Measurements from ENCODE around the gene SH2D7.

Gene SH2D7

DNA sequence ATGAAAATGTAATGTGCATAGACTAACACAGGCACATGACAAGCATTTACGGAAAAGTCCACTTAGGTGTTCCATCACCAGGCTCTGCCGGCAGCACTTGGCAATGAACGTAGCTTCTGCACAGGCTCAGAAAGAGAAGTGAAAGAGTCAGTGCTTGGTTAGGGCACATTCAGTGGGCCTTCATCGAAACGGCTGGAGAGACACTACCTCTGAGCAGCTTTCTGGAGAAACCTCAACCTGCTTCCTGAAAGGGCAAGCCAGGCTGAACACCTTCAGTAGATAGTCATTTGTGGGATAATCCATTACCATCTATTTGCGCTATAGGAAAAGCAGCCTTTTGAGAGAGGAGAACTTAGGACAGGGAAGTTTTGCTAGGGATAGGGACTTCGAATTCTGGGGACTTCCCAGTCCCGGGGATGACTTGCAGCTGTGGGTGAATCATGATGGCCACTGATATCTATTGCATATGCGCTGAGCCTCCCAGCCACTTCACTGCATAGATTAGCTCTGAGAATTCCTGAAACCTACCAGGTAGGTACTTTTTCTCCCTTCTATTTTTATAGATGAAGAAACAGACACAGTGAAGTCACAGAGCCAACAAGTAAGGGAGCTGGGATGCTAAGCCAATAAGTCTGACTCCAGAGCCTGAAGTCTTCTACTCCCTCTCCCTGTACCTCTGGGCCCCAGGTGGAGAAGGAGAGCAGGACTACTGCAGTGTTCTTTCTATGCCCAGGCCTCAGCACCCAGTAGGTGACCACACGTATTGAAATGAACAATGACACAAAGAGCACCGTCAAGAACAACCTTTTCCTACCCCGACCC is 4.2 kb upstream of the SH2D7 start:
- H3K9me3 ChIP-seq (ENCODE audit: insufficient read depth, low read length): peaks cover 7% of the 10 kb centered on the region; the same call in 1 of the 2 replicates
- peaks cover 20% of the 10 kb centered on the region for H3K27me3 ChIP-seq (ENCODE audit: insufficient read depth, insufficient read length)
- no peaks in the 10 kb centered on the region for H3K36me3 ChIP-seq (ENCODE audit: insufficient read depth, insufficient read length, low read length)
- no peak for DNase-seq (ENCODE audit: low read depth, low spot score)
- no peak overlapping the region for H3K4me3 ChIP-seq (ENCODE audit: insufficient read length, low read depth)
- H3K9ac ChIP-seq (ENCODE audit: insufficient read length, low read depth): no peak overlapping the region
- TF ChIP-seq SUZ12 (IDR thresholded peaks at IDR 0.05; ENCODE audit: extremely low read depth, insufficient read depth, insufficient read length): no peak
- no peak for TF ChIP-seq YY1 (IDR thresholded peaks at IDR 0.05; ENCODE audit: insufficient read depth, insufficient read length)
- no peak for TF ChIP-seq ZNF274 (IDR thresholded peaks at IDR 0.05; ENCODE audit: low read depth, low read length)
- H3K4me1 ChIP-seq (ENCODE audit: insufficient read depth, insufficient read length): no peaks in the 10 kb centered on the region

DNA sequence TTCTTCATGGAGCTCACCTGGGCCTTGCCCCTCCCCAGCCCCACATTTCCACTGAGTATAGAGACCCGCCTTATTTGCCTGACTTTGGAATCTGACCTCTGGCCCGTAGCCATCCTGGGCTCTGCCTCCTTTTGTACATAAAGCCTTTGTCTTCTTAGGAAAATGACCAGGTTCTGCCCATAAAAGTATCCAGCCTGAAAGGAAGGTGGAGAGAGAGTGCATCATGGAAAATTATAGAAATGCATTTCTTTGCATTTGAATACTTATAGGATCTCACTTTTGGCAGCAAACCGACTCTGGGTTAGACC is 3.6 kb upstream of the SH2D7 start:
- H3K4me1 ChIP-seq (ENCODE audit: insufficient read depth, insufficient read length): no peaks in the 10 kb centered on the region
- no peak for DNase-seq (ENCODE audit: low read depth, low spot score)
- TF ChIP-seq YY1 (IDR thresholded peaks at IDR 0.05; ENCODE audit: insufficient read depth, insufficient read length) (no peak), SUZ12 (IDR thresholded peaks at IDR 0.05; ENCODE audit: extremely low read depth, insufficient read depth, insufficient read length) (no peak), ZNF274 (IDR thresholded peaks at IDR 0.05; ENCODE audit: low read depth, low read length) (no peak)
- H3K36me3 ChIP-seq (ENCODE audit: insufficient read depth, insufficient read length, low read length): no peaks in the 10 kb centered on the region
- peaks cover 7% of the 10 kb centered on the region; the same call in 1 of the 2 replicates for H3K9me3 ChIP-seq (ENCODE audit: insufficient read depth, low read length)
- H3K4me3 ChIP-seq (ENCODE audit: insufficient read length, low read depth): no peak overlapping the region
- no peak overlapping the region for H3K9ac ChIP-seq (ENCODE audit: insufficient read length, low read depth)
- peaks cover 24% of the 10 kb centered on the region for H3K27me3 ChIP-seq (ENCODE audit: insufficient read depth, insufficient read length)

DNA sequence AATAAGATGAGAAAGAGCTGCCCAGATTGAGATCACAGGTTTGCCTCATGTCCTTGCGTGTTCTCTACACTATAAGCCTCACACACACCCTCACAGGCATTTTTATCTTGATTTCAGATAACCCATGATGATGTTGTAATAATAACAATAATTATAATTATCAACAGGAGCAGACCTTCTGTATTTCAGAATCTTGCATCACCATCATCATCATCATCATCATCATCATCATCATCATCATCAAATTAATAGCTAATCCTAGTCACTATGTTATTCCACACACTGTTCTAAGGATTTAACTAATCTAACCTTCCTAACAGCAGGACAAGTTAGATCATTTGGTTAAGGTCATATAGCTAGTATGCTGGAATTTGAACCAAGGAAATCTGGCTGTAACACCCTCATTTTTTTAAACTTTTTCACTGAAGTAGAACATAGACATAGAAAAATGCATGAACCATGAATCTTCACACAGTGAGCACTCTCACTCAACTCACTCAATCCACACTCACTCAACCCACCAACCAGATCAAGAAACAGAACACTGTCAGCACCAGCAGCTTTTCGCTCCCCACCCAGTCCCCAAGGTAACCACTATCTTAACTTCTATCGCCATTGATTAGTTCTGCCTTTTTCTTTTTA is 1.8 kb upstream of the SH2D7 start:
- DNase-seq (ENCODE audit: low read depth, low spot score): no peak
- Histone ChIP-seq H3K36me3 (ENCODE audit: insufficient read depth, insufficient read length, low read length) (no peaks in the 10 kb centered on the region), H3K9ac (ENCODE audit: insufficient read length, low read depth) (no peak overlapping the region), H3K4me1 (ENCODE audit: insufficient read depth, insufficient read length) (no peaks in the 10 kb centered on the region), H3K9me3 (ENCODE audit: insufficient read depth, low read length) (peaks cover 7% of the 10 kb centered on the region; the same call in 1 of the 2 replicates), H3K27me3 (ENCODE audit: insufficient read depth, insufficient read length) (peaks cover 36% of the 10 kb centered on the region), H3K4me3 (ENCODE audit: insufficient read length, low read depth) (no peak overlapping the region)
- TF ChIP-seq SUZ12 (IDR thresholded peaks at IDR 0.05; ENCODE audit: extremely low read depth, insufficient read depth, insufficient read length): no peak
- no peak for TF ChIP-seq ZNF274 (IDR thresholded peaks at IDR 0.05; ENCODE audit: low read depth, low read length)
- no peak for TF ChIP-seq YY1 (IDR thresholded peaks at IDR 0.05; ENCODE audit: insufficient read depth, insufficient read length)

DNA sequence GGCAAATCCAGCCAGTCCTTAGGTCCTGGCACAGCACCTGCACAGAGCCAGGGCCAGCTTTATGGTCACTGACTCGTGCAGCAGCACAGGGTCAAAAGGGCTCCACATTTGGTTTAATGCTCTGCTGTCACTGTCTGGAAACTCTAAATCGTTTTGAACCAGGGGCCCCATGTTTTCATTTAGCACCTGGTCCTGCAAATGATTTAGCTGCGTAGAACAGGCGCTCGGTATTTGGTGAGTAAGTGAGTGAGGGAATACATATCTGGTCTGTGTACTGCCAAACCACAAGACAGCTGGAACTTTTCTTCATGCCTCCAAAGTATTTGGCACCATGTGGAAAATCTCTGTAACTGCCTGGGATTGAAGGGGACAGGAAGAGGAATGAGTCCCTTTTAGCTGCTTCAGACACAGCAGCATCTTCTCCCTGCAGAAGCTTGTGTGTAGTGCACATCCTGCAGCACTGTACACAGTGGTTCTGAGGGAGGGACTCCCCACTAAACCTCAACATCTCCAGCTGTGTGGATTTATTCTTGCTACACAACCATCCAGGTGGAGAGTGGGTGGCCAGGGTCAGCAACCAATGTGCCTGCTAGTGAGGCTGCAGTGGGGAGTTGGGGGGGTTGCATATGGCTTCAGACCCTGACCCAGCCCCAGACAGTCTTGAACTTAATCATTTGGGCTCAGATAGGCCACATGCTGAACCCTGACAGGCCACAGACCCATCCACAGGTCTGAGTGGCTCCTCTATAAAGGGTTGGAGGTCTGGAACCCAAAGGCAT is 1.1 kb downstream of the SH2D7 start:
- peaks cover 7% of the 10 kb centered on the region; the same call in 1 of the 2 replicates for H3K9me3 ChIP-seq (ENCODE audit: insufficient read depth, low read length)
- peaks cover 36% of the 10 kb centered on the region for H3K27me3 ChIP-seq (ENCODE audit: insufficient read depth, insufficient read length)
- H3K9ac ChIP-seq (ENCODE audit: insufficient read length, low read depth): no peak overlapping the region
- H3K4me1 ChIP-seq (ENCODE audit: insufficient read depth, insufficient read length): no peaks in the 10 kb centered on the region
- TF ChIP-seq ZNF274 (IDR thresholded peaks at IDR 0.05; ENCODE audit: low read depth, low read length) (no peak), SUZ12 (IDR thresholded peaks at IDR 0.05; ENCODE audit: extremely low read depth, insufficient read depth, insufficient read length) (no peak)
- DNase-seq (ENCODE audit: low read depth, low spot score): no peak
- no peaks in the 10 kb centered on the region for H3K36me3 ChIP-seq (ENCODE audit: insufficient read depth, insufficient read length, low read length)
- H3K4me3 ChIP-seq (ENCODE audit: insufficient read length, low read depth): no peak overlapping the region

DNA sequence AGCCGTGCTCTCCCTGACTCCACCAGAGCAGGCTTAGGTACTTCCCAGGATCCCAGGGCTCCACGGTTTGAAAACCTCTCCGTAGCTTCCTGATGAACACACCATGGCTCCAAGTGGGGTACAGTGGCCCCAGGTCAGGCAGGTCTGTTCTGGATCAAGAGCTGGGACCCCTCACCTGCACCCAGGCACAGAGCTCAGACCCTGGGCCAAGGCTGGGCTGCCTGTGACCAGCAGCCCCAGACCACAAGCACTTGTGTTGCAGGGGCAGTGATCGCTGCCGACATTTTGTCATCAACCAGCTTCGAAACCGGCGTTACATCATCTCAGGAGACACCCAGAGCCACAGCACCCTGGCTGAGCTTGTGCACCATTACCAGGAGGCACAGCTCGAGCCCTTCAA is 5.3 kb downstream of the SH2D7 start:
- DNase-seq (ENCODE audit: low read depth, low spot score): no peak
- H3K9ac ChIP-seq (ENCODE audit: insufficient read length, low read depth): no peak overlapping the region
- no peaks in the 10 kb centered on the region for H3K9me3 ChIP-seq (ENCODE audit: insufficient read depth, low read length)
- peaks cover 20% of the 10 kb centered on the region for H3K27me3 ChIP-seq (ENCODE audit: insufficient read depth, insufficient read length)
- no peaks in the 10 kb centered on the region for H3K4me1 ChIP-seq (ENCODE audit: insufficient read depth, insufficient read length)
- H3K4me3 ChIP-seq (ENCODE audit: insufficient read length, low read depth): no peak overlapping the region
- TF ChIP-seq ZNF274 (IDR thresholded peaks at IDR 0.05; ENCODE audit: low read depth, low read length): no peak
- no peak for TF ChIP-seq SUZ12 (IDR thresholded peaks at IDR 0.05; ENCODE audit: extremely low read depth, insufficient read depth, insufficient read length)
- TF ChIP-seq YY1 (IDR thresholded peaks at IDR 0.05; ENCODE audit: insufficient read depth, insufficient read length): no peak
- no peaks in the 10 kb centered on the region for H3K36me3 ChIP-seq (ENCODE audit: insufficient read depth, insufficient read length, low read length)

DNA sequence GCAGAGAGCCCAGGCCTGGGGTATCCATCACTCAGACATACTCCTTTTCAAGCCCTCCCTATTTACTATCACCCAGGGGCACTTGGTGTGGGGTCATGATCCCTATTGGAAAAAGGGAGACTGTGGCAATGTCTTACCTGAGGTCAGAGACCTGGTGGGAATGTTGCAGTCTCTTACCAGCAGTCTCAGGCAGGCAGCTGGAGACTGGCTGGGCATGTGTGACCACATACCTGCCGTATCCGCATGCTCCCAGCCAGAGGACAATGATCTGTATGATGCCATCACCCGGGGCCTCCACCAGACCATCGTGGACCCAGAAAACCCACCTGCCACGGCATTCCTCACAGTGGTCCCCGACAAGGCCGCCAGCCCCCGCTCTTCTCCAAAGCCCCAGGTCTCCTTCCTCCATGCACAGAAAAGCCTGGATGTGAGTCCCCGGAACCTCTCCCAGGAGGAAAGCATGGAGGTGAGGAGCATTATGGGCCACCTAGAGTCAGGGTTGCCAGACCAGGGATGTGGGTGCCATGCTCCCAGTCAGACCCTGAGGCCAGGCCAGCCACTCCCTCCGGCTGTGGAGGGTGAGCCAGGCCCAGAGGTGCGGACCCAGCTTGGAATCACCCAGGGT is 5.9 kb downstream of the SH2D7 start:
- DNase-seq (ENCODE audit: low read depth, low spot score): no peak
- Histone ChIP-seq H3K9ac (ENCODE audit: insufficient read length, low read depth) (no peak overlapping the region), H3K4me3 (ENCODE audit: insufficient read length, low read depth) (no peak overlapping the region), H3K27me3 (ENCODE audit: insufficient read depth, insufficient read length) (peaks cover 15% of the 10 kb centered on the region), H3K9me3 (ENCODE audit: insufficient read depth, low read length) (no peaks in the 10 kb centered on the region), H3K4me1 (ENCODE audit: insufficient read depth, insufficient read length) (no peaks in the 10 kb centered on the region), H3K36me3 (ENCODE audit: insufficient read depth, insufficient read length, low read length) (no peaks in the 10 kb centered on the region)
- TF ChIP-seq YY1 (IDR thresholded peaks at IDR 0.05; ENCODE audit: insufficient read depth, insufficient read length): no peak

DNA sequence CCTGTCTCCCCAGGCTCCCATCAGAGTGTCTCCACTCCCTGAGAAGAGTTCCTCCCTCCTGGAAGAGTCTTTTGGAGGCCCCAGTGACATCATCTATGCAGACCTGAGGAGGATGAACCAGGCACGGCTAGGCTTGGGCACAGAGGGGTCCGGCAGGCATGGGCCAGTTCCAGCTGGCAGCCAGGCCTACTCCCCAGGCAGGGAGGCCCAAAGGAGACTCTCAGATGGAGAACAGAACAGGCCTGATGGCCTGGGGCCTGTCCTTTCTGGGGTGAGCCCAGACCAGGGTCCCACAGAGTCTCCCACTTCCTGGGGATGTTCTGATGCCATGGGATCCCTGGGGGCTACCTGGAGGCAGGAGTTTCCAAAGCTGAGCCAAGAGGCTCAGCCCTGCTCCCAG is 8.5 kb downstream of the SH2D7 start:
- H3K36me3 ChIP-seq (ENCODE audit: insufficient read depth, insufficient read length, low read length): peaks cover 8% of the 10 kb centered on the region

More for the DNA sequence above, 8.5 kb downstream of the SH2D7 start:
- Histone ChIP-seq H3K4me3 (ENCODE audit: insufficient read length, low read depth) (no peak overlapping the region), H3K9ac (ENCODE audit: insufficient read length, low read depth) (no peak overlapping the region), H3K9me3 (ENCODE audit: insufficient read depth, low read length) (no peaks in the 10 kb centered on the region), H3K4me1 (ENCODE audit: insufficient read depth, insufficient read length) (no peaks in the 10 kb centered on the region), H3K27me3 (ENCODE audit: insufficient read depth, insufficient read length) (no peaks in the 10 kb centered on the region)
- DNase-seq (ENCODE audit: low read depth, low spot score): no peak
- no peak for TF ChIP-seq ZNF274 (IDR thresholded peaks at IDR 0.05; ENCODE audit: low read depth, low read length)
- TF ChIP-seq SUZ12 (IDR thresholded peaks at IDR 0.05; ENCODE audit: extremely low read depth, insufficient read depth, insufficient read length): no peak
- TF ChIP-seq YY1 (IDR thresholded peaks at IDR 0.05; ENCODE audit: insufficient read depth, insufficient read length): no peak

All from NT2/D1 (cell line).